HG03342 (cell line): ENCODE results near the gene DPF3.

Source experiments
- ATAC-seq: cut with Tn5 transposase; IDR thresholded peaks from one replicate; pipeline ENCODE4 v1.9.1; 2021; ENCODE audit warnings: mild to moderate bottlenecking, moderate library complexity; ENCODE audit not compliant: unreplicated experiment

Gene DPF3

GRCh38 chr14:72607386-72608130 lies 286.3 kb downstream of the DPF3 start:
- ATAC-seq = no peak

- ATAC-seq = no peak
Measured at GRCh38 chr14:72606879-72607278, 287.0 kb downstream of the DPF3 start.

- no peak for ATAC-seq
Measured at GRCh38 chr14:72605921-72606220, 288.0 kb downstream of the DPF3 start.

DNA sequence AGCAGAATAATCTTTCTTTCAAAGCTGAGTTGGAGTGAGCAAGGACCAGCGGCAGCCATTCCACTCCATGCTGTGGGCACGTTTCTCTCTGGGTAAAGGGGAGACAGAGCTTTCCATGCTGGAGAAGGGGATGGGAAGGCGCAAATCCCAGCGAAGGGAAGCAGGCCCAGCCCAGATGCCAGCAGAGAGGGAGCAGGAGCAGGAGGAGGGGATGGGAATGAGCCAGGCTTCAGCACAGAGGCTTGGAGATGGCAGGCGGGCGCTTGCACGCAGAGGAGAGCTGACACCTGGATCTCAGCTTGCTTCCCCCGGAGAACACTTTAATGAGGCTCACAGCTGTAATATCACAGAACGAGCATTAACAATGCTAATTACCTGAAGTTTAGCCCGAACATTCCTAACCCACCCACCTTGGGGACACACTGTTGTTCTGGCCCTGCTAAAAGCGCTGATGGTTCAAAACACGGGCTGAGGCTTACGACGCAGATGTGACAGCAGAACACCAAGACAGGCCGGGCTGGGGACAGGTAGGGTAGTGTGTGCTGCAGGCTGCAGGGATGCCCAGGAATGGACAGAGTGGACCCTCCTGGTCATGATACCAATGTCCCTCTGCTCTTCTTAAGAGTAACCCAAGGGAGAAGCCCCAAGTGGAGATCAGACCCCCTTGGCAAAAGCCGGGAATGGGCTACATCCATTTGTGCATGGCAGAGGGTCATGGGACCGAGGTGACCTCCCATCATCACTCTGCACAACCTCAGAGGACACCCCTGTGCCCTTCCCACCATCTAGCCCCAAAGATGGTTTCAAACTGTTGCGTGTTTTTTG lies 288.6 kb downstream of the DPF3 start:
- no peak for ATAC-seq

DNA sequence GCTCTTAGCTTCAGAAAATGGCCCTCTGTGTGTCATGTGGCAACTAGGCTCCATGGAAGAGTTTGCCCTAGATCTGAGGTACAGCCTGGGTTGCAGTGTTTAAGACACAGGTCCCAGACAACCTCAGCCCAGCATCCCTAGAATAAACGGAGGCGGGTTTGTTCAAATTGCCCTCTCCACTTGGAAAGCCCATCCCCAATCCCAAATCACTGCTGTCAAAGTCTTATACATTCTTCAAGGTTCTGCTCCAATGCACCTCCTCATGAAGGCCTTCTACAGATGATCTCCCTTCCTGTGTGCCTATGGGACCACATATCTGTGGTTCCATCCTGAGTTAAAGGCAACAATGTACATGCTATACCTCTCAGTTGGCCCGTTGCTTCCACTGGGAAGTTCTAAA lies 289.8 kb downstream of the DPF3 start:
- ATAC-seq = no peak

DNA sequence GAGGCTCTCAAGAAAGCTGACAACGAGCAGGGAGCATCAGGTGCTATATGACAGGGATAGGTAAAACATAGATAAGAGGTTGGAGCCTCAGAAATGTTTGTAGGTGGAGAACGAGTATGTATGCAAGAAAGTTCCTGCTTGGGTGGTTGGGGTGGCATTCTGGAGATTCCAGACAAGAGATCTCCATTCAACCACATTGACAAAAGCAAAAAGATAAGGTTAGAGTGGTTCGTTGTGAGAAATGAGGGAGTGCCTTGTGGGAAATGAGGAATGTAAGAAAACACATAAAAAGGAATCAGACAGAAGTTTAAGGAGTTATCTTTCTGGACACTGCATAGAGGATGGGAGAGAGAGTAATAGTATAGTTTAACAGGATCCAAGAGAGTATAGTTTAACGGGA lies 290.3 kb downstream of the DPF3 start:
- ATAC-seq = no peak

GRCh38 chr14:72600551-72601330 lies 293.2 kb downstream of the DPF3 start:
- no peak for ATAC-seq

DNA sequence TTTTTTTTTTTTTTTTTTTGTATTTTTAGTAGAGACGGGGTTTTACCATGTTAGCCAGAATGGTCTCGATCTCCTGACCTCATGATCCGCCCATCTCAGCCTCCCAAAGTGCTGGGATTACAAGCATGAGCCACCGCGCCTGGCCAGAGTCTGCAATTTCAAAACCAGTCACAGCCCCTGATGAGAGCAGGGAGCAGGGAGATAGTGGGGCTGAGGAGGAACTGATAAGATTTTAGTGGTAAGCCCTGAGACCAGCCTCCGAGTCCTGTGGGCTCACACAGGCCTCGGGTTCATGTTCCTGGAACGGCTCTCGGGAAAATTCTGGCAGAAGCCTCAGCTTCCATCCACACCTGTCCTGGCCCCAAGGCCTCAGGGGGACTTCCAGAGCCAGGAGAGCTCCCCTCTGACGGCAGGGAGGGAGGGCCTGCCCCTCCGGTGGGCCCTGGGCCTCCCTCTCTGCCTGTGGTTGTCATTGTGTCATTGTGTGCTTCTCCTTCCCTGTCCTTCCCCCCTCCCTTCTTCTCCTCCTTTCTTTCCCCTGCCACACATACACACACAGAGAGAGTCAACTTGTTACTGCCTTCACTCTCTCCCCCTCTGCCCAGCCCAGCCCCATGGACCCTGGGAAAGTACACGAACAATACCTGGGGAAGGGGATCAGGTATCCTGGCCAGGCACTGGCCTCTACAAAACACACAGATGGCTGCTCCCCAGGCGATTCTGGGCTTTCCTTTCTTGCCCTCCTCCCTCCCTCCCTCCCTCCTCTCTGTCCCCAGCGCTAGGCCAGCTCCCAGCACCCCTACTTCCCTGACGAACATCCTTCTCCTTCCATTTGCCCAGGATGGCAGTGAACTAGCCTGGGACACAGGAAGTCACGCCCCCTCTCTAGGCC lies 294.1 kb downstream of the DPF3 start:
- ATAC-seq = no peak

DNA sequence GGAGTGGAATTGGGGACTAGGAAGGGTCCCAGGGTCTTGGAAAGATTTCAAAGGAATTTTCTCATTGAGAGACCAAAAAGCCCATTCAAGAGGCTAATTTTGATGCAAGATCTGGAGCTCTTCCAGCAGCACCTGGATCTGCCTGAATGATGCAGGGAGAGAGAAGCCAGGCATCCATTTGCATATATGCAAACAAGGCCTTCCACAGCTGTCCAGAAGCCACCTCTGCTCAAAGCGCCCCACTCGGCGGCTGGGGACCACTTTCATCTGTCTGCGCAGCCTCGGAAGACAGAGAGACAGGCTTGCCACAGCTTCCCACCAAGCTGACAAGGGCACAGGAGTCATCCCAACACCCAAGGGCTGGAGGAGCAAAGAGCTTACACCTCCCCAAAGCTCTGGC lies 295.6 kb downstream of the DPF3 start:
- no peak for ATAC-seq

DNA sequence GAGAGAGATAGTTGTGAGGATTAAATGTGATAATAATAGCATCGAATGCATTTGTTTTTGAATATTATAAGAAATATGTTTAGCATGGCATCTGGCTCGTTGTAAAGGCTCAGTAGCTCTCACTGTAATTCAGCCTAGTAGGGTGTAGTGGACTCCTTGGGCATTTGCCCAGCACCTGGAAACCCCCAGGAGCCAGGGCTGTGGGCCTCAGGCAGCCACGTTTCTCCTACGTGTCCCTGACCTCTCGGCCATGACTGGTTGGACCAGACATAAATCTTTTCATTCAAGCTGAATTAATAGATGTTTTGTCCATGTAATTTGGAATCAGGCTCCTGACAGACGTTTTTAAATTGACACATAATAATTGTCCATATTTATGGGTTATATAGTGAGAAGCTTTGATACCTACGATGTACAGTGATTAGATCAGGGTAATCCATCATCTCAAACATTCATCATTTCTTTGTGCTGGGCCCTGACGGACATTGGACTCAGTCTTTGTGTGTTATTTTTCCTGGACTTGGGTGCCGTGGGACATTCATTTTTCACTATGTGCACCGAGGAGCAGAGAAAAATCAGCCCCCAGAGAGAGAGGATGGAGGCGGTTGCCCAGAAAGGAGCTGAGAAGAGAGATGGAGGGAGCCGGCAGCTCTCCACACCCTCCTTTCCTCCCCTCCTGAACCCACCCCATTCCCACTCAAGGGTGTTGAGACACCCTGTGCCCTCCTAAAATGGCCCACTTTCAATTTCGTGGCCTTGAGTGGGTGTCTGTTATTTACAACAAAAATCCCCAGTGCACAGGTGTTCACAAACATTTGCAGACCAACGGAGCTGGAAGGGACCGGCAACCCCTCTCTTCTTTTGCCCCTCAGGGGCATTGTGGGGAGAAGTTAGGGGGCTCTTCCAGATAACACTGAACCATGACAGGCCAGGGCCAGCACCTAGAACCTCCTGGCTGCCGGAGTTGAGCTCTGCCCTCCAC lies 296.4 kb downstream of the DPF3 start:
- ATAC-seq = no peak

- no peak for ATAC-seq
Measured at GRCh38 chr14:72595152-72595862, 298.6 kb downstream of the DPF3 start.

- ATAC-seq = no peak
Measured at GRCh38 chr14:72594099-72594901, 299.6 kb downstream of the DPF3 start.

DNA sequence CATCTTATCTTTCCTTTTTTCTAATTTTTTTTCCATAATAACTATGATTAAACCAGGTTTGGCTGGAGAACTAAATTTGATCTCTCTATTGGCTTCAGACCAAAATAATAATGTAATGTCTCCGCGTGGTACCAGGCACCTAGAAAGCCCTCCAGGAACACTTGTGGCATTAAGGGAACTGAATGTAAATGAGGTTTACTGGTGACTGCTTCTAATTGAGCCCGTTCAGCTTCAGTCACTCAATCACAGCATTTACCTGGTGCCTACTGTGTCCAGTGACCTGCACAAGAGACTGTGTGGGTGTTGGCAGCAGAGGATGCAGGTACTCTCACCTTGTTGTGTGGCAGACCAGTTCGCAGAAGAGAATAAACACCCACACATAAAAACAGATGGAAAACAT lies 302.5 kb downstream of the DPF3 start:
- ATAC-seq = no peak

DNA sequence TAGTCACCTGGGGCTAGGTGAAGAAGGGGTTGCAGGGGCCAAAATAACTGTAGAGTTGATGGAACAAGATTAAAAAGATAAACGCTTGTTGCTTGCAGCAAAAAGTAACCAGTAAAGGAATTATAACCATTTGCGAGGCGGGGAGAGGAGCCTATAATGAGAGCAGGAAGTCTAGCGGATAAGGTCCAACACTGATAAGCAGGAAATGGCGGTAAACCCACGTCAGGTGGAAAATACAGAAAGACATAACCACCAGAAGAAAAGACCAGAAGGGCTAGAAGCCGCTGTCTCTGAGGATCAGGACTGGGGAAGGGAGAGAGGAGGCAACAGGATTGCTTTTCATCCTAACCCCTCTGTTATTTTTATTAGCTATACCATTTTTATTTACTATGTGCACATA lies 303.3 kb downstream of the DPF3 start:
- ATAC-seq = no peak

DNA sequence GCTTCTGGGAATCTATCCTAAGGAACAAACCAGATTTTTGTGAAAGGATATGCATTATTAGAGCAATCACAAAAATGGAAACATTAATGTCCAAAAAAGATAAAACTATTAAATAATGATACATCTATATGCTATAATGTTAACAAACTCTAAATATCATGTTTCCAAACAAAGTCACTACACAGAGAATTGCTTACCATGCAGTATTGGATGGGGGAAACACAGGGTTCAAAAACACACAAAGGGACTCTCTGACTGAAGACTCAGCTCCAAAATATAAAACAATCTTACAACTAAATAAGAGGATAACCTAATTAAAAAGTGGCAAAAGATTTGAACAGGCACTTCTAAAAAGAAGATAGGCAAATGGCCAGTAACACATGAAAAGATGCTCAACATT lies 304.2 kb downstream of the DPF3 start:
- no peak for ATAC-seq

DNA sequence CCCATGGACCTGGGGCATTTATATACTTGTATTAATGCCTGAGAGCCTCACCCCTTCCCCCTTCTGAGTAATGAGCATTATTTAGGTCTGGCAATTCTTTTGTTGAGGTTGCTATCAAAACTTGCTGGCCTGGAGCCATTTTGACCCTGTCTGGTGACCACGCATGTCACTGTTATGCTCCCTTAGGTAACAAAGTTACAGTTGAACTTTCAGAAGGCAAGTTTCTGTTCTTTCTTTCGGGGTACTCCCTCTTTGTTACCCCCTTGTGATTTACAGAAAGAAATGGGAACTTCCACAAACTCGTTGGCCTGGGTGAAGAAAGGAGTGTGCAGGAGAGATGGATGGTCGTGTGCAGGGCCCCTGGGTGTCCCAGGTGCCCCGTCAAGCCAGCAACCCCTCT lies 305.4 kb downstream of the DPF3 start:
- no peak for ATAC-seq

GRCh38 chr14:72583316-72584272 lies 310.3 kb downstream of the DPF3 start:
- no peak for ATAC-seq
